Stimulated activated CD8-positive, alpha-beta memory T cell treated with anti-CD3 and anti-CD28 coated beads, Interleukin-2, amount 100 ng/mL, for 1 hour (primary cell): ENCODE measurements around the gene ZNF18.
"Not testable (repeated sequence)": the region's sequence is repeated elsewhere in the genome, so short reads cannot be mapped to it uniquely, and the experiment has no call there.

Experiments
- DNase-seq, 2 donors: peaks; one replicate each; pipeline ENCODE4 v3.0.0-alpha.2; 2020; ENCODE audit warnings: low read depth in 2 of 2

The ZNF18 gene

GRCh38 chr17:11986179-11986941 lies 10.9 kb downstream of the ZNF18 start:
- no peak for DNase-seq

GRCh38 chr17:11981862-11982261 lies 15.4 kb downstream of the ZNF18 start:
- no peak for DNase-seq

- DNase-seq: no peak
These were observed 16.5 kb downstream of the ZNF18 start for GRCh38 chr17:11980813-11981212.

GRCh38 chr17:11979795-11980194 lies 17.5 kb downstream of the ZNF18 start:
- DNase-seq: no peak

- DNase-seq: not testable (repeated sequence)
These were observed 24.5 kb downstream of the ZNF18 start for GRCh38 chr17:11972741-11973140.

GRCh38 chr17:11969565-11969964 lies 27.7 kb downstream of the ZNF18 start:
- DNase-seq: no peak

- DNase-seq: no peak
These were observed 42.3 kb downstream of the ZNF18 start for GRCh38 chr17:11954936-11955335.

- no peak for DNase-seq
These were observed 43.4 kb downstream of the ZNF18 start for GRCh38 chr17:11953924-11954323.

- no peak for DNase-seq
These were observed 44.7 kb downstream of the ZNF18 start for GRCh38 chr17:11952610-11953009.

GRCh38 chr17:11950771-11951519 lies 46.3 kb downstream of the ZNF18 start:
- DNase-seq: no peak

GRCh38 chr17:11949571-11949970 lies 47.7 kb downstream of the ZNF18 start:
- not testable (repeated sequence) for DNase-seq

- no peak for DNase-seq
These were observed 48.5 kb downstream of the ZNF18 start for GRCh38 chr17:11948789-11949188.

GRCh38 chr17:11944587-11944986 lies 52.7 kb downstream of the ZNF18 start:
- no peak for DNase-seq

- DNase-seq: no peak
These were observed 53.4 kb downstream of the ZNF18 start for GRCh38 chr17:11943759-11944347.

GRCh38 chr17:11943086-11943485 lies 54.2 kb downstream of the ZNF18 start:
- DNase-seq: not testable (repeated sequence)

- no peak for DNase-seq
These were observed 56.4 kb downstream of the ZNF18 start for GRCh38 chr17:11940904-11941303.

GRCh38 chr17:11935734-11936406 lies 61.4 kb downstream of the ZNF18 start:
- no peak for DNase-seq

GRCh38 chr17:11932337-11932898 lies 64.9 kb downstream of the ZNF18 start:
- no peak for DNase-seq

GRCh38 chr17:11928436-11928835 lies 68.8 kb downstream of the ZNF18 start:
- DNase-seq: no peak
